DOHH2 (cell line): ENCODE data around the gene AQP1.

Source experiments
- H3F3A ChIP-seq: fragments of 200-600 bp; sonication (generic), shearing (Covaris generic); 2 replicates; pipeline ENCODE4 v1.6.0; 2016; ENCODE audit warnings: antibody characterized with exemption, mild to moderate bottlenecking; ENCODE audit not compliant: control insufficient read depth, insufficient read depth
- H3K27ac ChIP-seq: fragments of 200-600 bp; sonication (generic); 2 replicates; pipeline ENCODE4 v1.5.1; 2014; ENCODE audit warnings: low read depth, mild to moderate bottlenecking, low read length, moderate library complexity
- H3K27me3 ChIP-seq: fragments of 200-600 bp; sonication (generic); 2 replicates; pipeline ENCODE4 v1.6.1; 2014; ENCODE audit warnings: mild to moderate bottlenecking, low read length, mixed read lengths; ENCODE audit not compliant: control insufficient read depth
- H3K36me3 ChIP-seq: fragments of 200-600 bp; sonication (generic); 2 replicates; pipeline ENCODE4 v1.6.1; 2014; ENCODE audit warnings: mild to moderate bottlenecking, low read length, moderate library complexity, mixed read lengths; ENCODE audit not compliant: control insufficient read depth
- H3K4me1 ChIP-seq: fragments of 200-600 bp; sonication (generic); 2 replicates; pipeline ENCODE4 v1.6.1; 2014; ENCODE audit warnings: mild to moderate bottlenecking, low read length, mixed read lengths; ENCODE audit not compliant: control insufficient read depth
- H3K4me2 ChIP-seq: fragments of 200-600 bp; sonication (generic); 2 replicates; pipeline ENCODE4 v1.6.0; 2014; ENCODE audit warnings: mild to moderate bottlenecking, low read length, moderate library complexity
- H3K4me3 ChIP-seq: fragments of 200-600 bp; sonication (generic); 2 replicates; pipeline ENCODE4 v1.5.1; 2014; ENCODE audit warnings: mild to moderate bottlenecking, low read length, mixed read lengths
- H3K79me2 ChIP-seq: fragments of 200-600 bp; sonication (generic); 2 replicates; pipeline ENCODE4 v1.6.1; 2014; ENCODE audit warnings: mild to moderate bottlenecking, low read length, mixed read lengths; ENCODE audit not compliant: control insufficient read depth
- H3K9me2 ChIP-seq: fragments of 200-600 bp; sonication (generic); replicated peaks from 2 replicates; pipeline ENCODE4 v1.6.1; 2014; ENCODE audit warnings: mild to moderate bottlenecking, low read length, mixed read lengths; ENCODE audit not compliant: control insufficient read depth
- H3K9me3 ChIP-seq: fragments of 200-600 bp; sonication (generic); 2 replicates; pipeline ENCODE4 v1.6.1; 2014; ENCODE audit warnings: antibody characterized with exemption, low read length, mixed read lengths; ENCODE audit not compliant: control insufficient read depth, insufficient read depth
- H4K20me1 ChIP-seq: fragments of 200-600 bp; sonication (generic); 2 replicates; pipeline ENCODE4 v1.6.0; 2014; ENCODE audit warnings: low read depth, mild to moderate bottlenecking, antibody characterized with exemption, low read length, moderate library complexity; ENCODE audit not compliant: control insufficient read depth, insufficient read depth
- EZH2phosphoT487 ChIP-seq: fragments of 200-600 bp; sonication (generic); IDR thresholded peaks from 2 replicates; pipeline ENCODE4 v1.6.1; 2017; ENCODE audit warnings: borderline replicate concordance, mild to moderate bottlenecking, antibody characterized with exemption, low read length, moderate library complexity, mixed read lengths
- TF ChIP-seq, protein P1 (sequence below): fragments of 200-600 bp; sonication (generic); IDR thresholded peaks from one replicate; pipeline ENCODE4 v1.5.1; 2014; ENCODE audit warnings: antibody characterized with exemption, mild to moderate bottlenecking, low read depth, low read length; ENCODE audit not compliant: poor library complexity, severe bottlenecking

AQP1 gene

DNA sequence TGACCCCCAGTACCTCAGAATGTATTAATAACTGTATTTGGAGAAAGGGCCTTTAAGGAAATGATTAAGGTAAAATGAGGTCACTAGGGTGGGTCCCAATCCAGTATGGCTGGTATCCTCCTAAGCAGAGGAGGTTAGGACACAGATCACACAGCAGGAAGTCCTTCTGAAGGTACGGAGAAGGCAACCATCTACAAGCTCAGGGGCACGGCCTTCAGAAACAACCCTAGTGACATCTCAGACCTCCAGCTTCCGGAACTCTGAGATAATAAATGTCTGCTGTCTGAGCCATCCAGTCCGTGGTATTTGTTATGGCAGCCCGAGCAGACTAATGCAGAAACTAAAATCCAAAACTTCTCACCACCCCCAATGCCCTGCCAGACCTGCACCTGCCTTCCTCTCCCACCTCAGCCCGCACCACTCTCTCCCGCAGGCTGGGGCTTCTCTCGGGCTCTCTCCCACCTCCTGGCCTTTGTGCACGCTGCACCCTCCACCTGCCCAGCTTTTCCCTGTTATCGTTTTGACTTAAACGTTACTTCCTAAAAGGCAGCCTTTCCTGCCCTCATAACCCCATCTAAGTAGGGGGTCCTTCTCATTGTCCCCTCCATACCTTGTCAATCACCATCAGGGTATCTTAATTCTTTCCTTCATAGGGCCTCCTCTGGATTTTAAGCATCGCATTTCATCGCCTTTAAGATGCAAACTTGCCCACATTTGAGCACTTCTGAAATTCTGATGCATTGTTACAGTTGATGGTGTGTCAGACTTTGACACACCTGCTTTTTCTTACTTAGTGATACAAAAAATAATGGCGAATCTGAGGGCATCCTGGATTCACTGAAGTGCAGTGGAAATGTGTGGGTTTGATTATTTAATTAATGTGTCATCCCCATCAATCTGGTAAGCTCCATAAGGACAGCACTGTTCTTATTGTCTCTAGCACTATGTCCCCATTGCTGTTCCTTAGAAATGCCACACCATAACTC is 32.2 kb upstream of the AQP1 start:
- peaks cover 14% of the 10 kb centered on the region for H3K4me1 ChIP-seq
- H4K20me1 ChIP-seq: no peaks in the 10 kb centered on the region
- H3K4me2 ChIP-seq: no peak overlapping the region
- no peaks in the 10 kb centered on the region for H3K27me3 ChIP-seq
- TF ChIP-seq EZH2phosphoT487: no peak
- TF ChIP-seq, protein P1, sequence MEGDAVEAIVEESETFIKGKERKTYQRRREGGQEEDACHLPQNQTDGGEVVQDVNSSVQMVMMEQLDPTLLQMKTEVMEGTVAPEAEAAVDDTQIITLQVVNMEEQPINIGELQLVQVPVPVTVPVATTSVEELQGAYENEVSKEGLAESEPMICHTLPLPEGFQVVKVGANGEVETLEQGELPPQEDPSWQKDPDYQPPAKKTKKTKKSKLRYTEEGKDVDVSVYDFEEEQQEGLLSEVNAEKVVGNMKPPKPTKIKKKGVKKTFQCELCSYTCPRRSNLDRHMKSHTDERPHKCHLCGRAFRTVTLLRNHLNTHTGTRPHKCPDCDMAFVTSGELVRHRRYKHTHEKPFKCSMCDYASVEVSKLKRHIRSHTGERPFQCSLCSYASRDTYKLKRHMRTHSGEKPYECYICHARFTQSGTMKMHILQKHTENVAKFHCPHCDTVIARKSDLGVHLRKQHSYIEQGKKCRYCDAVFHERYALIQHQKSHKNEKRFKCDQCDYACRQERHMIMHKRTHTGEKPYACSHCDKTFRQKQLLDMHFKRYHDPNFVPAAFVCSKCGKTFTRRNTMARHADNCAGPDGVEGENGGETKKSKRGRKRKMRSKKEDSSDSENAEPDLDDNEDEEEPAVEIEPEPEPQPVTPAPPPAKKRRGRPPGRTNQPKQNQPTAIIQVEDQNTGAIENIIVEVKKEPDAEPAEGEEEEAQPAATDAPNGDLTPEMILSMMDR: no peak
- H3K27ac ChIP-seq: no peak overlapping the region
- H3K79me2 ChIP-seq: no peaks in the 10 kb centered on the region
- H3K9me2 ChIP-seq: no peaks in the 10 kb centered on the region
- H3K4me3 ChIP-seq: no peak overlapping the region
- H3K9me3 ChIP-seq: no peaks in the 10 kb centered on the region
- no peaks in the 10 kb centered on the region for H3K36me3 ChIP-seq
- H3F3A ChIP-seq: no peaks in the 10 kb centered on the region

DNA sequence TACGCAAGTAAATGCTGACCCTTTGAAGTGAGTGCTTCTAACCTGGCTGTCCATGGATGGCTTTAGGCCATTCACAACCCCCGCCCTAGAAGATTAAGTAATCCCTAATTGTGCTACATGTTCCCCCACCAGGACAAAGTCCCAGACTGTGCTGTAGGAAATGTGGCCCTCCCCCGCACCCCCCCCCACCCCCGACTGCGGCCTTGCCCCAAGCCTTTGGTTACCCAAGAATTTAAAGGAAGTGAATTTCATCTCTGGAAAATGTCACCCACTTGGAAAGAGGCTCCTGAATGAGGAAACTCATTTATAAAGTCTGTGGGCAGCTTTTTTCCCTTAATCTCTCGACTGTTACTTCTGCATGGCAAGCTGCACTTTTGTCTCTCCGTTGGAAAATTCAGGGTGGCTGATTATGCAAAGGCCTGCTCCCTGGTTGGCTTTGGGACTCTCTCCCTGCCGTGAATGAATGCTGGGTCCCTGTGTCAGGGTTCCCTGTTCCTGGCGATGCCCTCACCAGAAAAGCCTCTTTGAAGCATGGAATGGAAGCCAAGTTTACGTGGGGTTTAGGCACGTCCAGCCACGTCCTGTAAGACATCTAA is 31.4 kb upstream of the AQP1 start:
- H3K9me2 ChIP-seq: no peaks in the 10 kb centered on the region
- H3F3A ChIP-seq: no peaks in the 10 kb centered on the region
- H3K27ac ChIP-seq: no peak overlapping the region
- H3K9me3 ChIP-seq: no peaks in the 10 kb centered on the region
- no peaks in the 10 kb centered on the region for H3K36me3 ChIP-seq
- no peaks in the 10 kb centered on the region for H4K20me1 ChIP-seq
- peaks cover 14% of the 10 kb centered on the region for H3K4me1 ChIP-seq
- TF ChIP-seq EZH2phosphoT487: no peak
- TF ChIP-seq, protein P1: no peak
- no peaks in the 10 kb centered on the region for H3K79me2 ChIP-seq
- no peak overlapping the region for H3K4me3 ChIP-seq
- no peak overlapping the region for H3K4me2 ChIP-seq
- H3K27me3 ChIP-seq: no peaks in the 10 kb centered on the region

DNA sequence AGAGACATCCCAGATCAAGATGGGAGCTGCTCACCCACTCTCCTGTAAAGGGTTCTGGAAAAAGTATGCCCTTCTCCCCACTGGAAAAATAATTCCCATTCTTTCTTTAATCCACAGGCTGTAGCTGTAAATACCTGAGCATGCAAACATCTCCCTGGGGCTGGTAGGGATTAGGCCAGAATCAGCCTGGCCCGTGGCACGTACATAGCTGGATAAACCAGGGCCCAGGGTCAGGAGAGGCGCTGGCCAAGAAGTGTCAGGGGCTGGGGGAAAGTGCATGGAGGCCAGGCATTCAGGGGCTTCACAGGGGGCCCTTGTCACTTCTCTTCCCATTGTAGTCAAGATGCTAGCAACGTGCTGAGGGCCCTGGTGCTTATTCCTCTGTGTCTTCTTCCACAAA is 30.7 kb upstream of the AQP1 start:
- Histone ChIP-seq H3K27ac (no peak overlapping the region), H3F3A (no peaks in the 10 kb centered on the region), H3K9me2 (no peaks in the 10 kb centered on the region), H3K4me1 (peaks cover 22% of the 10 kb centered on the region), H3K4me2 (no peak overlapping the region), H3K79me2 (no peaks in the 10 kb centered on the region), H3K9me3 (no peaks in the 10 kb centered on the region), H3K36me3 (no peaks in the 10 kb centered on the region), H3K4me3 (no peak overlapping the region), H3K27me3 (no peaks in the 10 kb centered on the region), H4K20me1 (no peaks in the 10 kb centered on the region)
- TF ChIP-seq, protein P1: no peak
- no peak for TF ChIP-seq EZH2phosphoT487
